ENCODE results near the gene PLCH1.

The PLCH1 gene

DNA sequence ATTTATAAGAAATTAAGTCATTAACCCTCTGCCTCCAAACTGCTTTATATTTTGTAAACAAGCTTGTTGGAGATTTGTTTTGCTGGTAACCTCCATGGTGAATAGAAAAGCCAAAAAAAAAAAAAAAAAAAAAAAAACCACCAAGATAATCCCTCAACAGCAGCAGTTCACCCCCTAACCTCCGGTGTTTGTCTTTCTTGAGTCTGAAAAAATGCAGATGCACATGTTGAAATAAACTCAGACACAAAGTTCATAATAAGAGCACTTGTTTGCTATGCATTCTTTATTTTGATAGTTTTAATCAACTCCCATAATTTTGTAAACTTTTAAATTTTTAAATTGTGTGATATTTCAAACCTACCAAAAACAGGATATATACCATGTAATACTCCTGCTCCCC is 1.8 kb upstream of the PLCH1 start:
- DNase-seq (ENCODE audit: low read depth): no peak

DNA sequence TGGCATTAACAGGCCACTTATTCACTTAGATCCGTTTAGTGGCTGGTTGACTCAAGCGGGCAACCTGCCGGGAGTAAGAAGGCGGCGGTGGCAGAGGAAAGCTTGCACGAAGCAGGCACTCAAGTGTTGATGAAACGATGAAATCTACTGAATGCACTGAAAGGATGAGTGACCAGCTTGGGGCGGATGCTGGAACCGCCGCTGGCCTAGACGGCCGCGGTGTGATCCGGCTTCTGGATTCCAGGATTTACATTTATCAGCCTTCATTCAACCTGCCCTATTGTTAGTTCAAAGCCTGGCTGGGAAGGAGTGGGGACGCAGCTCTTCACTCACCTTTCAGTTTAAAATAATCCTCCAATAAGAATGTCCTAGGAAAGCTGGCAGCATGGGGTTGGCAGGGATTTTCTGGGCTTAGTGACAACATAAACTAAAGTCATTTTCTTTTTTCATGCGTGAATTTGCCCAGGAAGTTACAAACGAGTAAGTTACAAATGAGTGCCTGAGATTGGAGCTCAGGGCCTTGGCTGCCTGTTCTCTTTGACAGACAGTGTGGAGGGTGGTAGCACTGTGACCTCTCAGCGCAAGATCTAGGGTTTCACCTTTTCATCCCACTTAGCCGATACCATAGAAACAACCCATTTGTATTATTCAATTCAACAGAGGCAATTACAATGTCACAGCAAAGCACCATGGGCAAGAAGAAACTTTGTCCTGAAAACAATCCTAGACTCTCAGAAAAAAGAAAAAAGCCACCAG is 1.1 kb upstream of the PLCH1 start:
- DNase-seq (ENCODE audit: low read depth): no peak

DNA sequence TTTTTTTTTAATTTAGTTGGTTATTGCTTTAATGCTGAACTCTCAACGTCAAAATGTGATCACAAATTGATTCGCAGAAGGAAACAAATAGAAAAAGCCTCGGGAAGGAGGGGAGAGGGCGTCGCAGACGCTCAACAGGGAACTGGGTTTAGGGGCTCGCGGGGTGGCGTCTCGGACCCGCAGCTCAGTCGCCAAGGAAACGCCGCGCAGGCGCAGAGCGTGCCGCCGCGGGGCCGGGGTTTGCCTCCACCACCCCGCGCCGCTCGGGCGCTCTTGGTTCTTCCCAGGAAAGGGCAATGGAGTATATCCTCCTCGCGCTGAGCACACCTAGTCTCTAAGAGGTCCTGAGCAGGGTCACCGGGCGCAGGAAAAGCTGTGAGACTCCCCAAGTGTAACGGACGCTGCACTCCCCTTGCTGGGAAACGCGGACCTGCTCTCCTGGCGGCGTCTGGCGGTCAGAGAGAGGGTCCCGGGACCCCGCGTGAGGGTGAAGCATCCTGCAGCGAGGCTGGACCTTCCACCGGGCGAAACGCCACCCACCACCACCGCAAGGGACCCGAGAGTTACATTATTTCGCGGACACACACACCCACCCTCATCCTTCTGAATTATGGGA is 753 bp downstream of the PLCH1 start:
- no peak for DNase-seq (ENCODE audit: low read depth)

DNA sequence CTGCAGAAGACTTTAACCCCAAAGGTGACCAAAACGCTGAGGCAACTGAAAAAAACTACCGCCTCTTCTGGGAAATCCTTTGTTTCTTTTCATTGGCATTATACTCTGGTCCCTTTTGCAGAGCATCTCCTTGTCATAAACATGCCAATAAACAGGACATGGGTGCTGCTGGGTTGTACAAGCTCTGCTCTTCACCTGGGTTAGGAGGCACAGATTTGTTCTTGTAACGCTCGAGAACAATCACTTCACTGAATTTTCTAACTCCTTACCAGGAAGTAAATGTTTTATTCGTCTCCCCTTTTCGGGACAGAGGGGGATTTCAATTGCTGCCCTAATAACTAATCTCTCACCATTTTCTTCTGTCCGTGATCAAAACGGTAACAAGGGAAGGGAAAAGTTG is 1.3 kb downstream of the PLCH1 start:
- DNase-seq (ENCODE audit: low read depth): no peak

DNA sequence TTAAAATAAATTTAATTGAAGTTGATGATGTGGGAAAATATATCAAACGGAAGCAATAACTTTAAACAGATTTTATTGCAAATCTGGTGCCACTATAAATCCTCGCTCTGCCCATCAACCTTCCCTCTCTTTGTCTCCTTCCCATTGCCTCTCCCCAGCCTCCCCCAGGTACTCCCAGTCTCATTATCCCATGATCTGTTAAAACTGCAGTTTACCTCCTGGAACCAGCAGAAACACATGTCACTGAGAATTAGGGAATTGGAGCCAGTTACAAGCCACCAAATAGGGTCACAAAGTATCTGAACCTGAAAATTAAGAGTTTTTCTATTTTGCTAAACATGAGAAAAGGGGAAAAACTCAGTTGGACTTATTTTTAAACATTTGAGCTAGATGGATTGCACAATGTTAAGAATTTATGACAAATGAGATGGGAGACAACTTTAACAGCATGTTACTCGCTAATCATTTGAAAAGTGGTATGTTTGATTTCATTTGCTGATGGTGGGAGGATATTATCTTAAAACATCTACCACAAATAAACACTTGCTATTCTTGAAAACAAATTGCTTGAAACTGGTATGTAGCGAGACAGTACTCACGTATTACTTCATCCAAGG is 2.4 kb downstream of the PLCH1 start:
- no peak for DNase-seq (ENCODE audit: low read depth)

DNA sequence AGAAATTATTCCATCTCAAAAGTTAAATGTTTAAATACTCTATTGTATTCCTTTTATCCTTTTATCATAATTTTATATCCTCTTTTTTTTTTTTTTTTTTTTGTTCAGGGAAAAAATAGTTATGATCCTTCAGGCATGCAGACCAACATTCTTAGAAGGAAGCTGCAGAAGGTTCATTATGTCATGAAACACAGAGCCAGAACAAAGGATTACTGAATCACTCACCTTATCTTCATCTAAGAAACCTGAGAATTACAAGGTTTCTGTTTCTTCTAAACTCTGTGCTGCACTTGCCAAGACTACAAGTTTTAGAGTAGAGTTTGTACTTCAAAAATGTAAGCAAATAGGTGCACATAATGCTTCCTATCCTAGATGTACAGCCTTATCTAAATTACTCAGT is 3.3 kb downstream of the PLCH1 start:
- DNase-seq (ENCODE audit: low read depth): no peak

DNA sequence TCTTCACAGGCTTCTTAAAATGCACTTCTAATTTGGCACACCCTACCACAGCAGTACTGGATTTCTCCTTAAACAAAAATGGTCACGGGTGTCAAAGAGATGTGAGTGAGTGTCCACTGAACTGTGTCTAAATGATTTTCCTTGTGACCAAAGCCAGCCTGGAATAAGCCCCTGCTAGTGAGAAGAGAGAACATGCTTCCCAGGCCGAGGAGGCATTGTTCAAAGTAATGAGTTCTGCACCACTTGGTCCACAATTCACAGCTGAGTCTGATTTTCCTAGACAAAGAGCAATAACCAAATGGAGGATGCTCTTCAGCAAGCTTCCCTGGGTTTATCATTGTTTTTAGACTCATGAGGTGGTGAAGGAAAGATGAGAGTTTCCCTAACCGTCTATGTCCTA is 3.8 kb downstream of the PLCH1 start:
- no peak for DNase-seq (ENCODE audit: low read depth)

DNA sequence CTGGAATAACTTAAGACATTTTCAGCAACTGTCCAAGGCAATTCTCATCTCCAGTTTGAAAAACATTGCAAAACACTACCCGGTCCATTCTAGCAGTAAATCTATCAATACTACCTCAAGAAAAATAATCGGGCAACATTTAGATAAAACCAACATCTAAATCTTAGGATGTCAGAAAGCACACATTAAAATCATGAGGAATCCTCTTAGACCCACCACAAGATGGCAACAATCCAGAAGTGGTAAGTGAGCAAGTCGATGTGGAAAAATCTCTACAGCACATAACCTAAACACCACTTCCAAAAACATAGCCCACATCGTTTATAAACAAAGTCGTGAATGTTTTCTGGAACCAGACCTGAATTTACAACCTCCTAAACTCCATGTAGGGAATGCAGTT is 5.7 kb downstream of the PLCH1 start:
- no peak for DNase-seq (ENCODE audit: low read depth)

GRCh38 chr3:155738580-155739076 is 6.2 kb downstream of the PLCH1 start:
- no peak for DNase-seq (ENCODE audit: low read depth)

DNA sequence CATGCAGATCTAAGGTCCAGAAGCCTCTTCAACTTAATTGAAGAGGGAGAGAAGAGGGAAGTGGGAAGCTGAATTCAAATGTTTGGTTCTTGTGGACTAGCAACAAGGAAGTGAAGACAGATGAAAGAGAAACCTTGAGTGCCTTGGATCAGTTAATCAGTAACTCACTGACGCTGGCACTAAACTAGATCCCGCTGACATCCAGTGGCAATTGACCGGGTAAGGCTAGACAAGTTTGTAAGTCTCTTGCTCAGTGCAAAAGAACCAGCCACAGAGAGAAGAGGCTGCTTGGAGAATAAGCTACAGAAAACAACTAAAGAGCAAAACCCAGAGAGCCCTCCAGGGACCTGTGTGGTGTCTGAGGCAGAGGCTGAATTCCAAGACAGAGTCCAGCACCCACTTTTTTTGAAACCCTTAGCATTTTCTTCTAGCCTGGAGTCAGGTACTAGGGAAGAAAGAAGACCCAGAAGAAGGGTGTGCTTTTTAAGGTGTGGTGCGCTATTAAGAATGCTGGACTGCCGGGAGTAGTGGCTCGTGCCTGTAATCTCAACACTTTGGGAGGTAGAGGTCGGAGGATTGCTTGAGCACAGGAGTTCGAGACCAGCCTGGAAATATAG is 6.9 kb downstream of the PLCH1 start:
- no peak for DNase-seq (ENCODE audit: low read depth)

- no peak for DNase-seq (ENCODE audit: low read depth)
These were observed 8.5 kb downstream of the PLCH1 start for GRCh38 chr3:155736381-155736780.

GRCh38 chr3:155730843-155731242 is 14.0 kb downstream of the PLCH1 start:
- DNase-seq (ENCODE audit: low read depth): no peak

- DNase-seq (ENCODE audit: low read depth): no peak
These were observed 17.0 kb downstream of the PLCH1 start for GRCh38 chr3:155727836-155728235.

- DNase-seq (ENCODE audit: low read depth): no peak
These were observed 30.6 kb downstream of the PLCH1 start for GRCh38 chr3:155714295-155714718.

DNA sequence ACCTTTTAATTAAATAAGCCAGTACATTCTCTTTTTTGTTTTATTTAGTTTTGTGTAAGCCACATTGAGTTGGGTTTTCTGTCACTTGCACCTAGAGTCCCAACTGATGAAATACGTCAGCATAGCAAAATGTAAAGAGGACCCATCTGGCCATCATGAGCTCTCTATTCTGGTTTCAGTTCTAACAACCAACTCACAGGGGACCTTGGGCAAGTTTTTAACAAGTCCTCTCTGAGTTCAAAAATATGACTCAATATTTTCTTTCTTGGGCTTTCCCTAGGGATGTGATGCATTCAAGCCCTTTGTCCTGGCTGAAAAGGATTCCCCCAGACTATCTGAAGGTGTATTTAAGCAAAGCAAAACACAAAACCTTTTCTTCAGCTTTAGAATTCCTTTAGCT is 32.9 kb downstream of the PLCH1 start:
- DNase-seq (ENCODE audit: low read depth): peak; percentile 46

DNA sequence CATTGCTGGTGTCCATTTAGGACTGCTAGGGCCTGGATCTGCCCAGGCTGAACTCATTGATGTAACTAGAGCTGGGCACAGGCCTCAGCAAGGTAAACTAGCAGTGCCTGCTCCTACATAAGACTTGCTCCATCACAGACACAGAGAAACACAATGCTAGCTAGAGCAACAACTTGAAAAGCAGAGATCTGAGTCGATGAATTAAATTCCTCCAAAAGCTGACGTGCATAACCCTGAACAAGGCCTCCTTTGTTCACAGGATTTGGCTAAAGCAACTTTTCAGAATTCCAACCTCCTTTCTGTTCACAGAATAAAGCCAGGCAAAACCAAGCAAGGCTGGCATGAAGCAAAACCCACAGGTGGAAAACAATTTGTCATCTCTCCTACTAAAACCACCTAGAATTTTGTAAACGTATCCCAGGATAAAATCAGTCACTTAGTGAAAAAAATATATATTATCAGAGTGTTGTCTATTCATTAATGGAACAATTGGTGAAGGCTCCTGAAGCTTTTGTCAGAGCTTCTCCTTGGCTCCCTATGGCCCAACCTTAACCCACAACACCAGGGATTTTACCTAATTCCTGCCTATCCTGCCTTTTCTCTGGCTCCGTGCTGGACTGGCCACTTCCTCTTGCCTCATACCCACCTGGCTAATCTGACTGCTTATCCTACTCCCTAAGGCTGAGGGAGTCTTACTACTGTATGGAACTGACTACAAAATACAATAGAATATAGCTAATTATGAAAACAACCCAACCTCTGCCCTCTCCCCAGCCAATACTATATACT is 39.9 kb downstream of the PLCH1 start:
- no peak for DNase-seq (ENCODE audit: low read depth)

GRCh38 chr3:155704061-155704460 is 40.8 kb downstream of the PLCH1 start:
- DNase-seq (ENCODE audit: low read depth): no peak

DNA sequence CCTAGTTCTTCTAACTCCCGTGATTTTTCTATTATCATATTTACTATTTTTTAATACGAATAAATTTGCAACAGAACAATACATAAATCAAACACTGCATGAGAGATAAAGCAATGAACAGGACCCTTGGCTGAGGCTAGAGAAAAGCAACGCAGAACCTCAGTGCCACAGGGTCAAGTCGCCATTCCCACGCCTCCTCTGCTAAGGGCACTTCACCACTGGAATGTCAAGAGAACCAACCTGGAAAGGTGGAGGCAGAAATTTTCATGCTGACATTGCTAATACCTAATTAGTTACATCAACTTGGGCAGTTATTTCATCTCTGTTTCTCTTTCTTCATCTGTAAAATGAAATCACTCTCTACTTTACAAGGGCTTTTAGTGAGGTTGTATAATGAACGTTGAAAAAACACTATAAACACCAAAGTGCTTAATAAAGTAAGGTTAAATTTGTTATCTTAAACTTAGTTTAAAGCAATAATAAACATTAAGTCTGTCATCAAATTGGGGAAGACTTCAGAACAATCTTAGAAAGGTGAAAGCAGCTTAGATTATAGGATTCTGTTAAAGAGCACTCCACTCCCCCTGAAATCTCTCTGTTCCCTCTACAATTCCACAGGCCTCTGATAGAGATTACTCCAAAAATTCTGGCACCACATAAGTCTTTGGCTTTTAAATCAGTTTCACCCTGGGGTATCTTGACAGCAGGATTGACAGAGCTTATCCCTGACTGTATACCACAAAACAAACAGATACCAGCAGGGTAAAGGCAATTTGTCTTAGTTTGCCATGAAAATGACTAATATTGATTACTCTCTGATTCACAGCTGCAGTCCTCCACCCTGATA is 41.9 kb downstream of the PLCH1 start:
- DNase-seq (ENCODE audit: low read depth): no peak

DNA sequence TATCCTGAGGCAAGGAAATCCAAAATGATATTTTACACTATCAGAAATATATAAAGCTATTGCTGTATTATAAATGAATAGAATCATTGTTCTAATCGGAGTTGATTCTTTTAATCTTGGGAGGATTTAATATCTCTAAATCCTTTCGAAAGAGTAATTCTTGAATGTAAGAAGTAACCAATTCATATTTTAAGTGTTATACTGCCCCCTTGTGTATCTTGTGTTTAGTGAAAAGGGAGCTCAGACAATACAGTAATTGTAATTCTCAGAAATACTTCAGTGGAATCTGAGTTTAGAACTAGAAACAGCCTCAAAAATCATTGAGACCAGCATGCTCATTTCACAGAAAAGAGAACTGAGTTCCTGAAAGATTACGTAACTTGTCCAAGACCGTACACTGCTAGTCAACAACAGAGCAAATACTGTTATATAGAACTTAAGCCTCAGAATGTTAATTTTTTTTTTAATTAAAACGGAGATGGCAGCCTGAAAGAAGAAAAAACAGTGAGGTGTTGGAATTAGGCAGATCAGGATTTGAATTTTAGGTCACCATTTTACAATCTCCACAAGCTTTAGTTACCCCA is 42.9 kb downstream of the PLCH1 start:
- peak; percentile 38 for DNase-seq (ENCODE audit: low read depth)

GRCh38 chr3:155697542-155697941 is 47.3 kb downstream of the PLCH1 start:
- DNase-seq (ENCODE audit: low read depth): no peak

GRCh38 chr3:155690921-155691320 is 54.0 kb downstream of the PLCH1 start:
- no peak for DNase-seq (ENCODE audit: low read depth)
